GM19035 (cell line): ENCODE data around the gene PRDM16.

ENCODE experiments used
- ATAC-seq: cut with Tn5 transposase; IDR thresholded peaks from one replicate; pipeline ENCODE4 v1.9.1; 2021; ENCODE audit not compliant: unreplicated experiment

PRDM16 gene

DNA sequence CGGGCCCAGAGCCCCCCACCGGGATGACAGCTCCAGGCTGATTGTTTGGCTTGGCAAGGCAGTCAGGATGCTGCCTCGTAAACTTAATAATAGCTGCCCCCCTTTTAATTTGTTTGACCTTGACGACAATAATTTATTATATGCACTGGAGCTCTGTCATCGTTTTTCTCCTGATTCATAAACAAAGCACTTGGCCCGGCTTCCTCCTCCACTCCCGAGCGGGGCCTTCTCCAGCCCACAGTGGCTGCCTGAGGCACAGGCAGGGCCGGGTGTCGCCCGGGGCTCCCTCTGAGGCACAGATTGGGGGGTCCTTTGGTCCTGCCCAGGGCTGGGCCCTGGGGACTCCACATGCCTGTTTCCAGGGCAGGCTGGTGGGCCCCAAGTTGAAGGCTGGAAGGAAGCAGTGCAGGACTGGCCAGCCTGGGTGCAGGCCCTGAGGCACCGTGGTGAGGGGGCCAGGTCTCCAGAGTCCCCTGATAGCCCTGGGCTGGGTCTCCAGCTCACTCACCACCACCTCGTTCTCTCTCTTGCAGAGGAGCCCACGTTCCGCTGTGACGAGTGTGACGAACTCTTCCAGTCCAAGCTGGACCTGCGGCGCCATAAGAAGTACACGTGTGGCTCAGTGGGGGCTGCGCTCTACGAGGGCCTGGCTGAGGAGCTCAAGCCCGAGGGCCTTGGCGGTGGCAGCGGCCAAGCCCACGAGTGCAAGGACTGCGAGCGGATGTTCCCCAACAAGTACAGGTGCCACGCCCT is 333.4 kb downstream of the PRDM16 start:
- ATAC-seq, result no peak

DNA sequence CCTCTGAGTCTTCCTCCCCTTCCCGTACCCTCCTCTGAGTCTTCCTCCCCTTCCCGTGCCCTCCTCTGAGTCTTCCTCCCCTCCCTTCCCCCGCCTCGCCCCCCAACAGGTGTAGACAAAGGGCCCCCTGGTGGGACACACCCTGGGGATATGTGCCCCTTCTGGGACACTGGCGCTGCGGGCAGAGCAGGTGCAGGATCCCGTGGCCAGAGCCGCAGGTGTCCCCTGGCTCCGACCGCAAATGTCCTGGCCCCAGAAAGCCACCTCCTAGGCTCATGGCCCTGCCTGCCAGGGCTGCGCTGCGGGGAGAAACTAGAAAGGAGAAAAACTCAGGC is 334.0 kb downstream of the PRDM16 start:
- ATAC-seq, result no peak

DNA sequence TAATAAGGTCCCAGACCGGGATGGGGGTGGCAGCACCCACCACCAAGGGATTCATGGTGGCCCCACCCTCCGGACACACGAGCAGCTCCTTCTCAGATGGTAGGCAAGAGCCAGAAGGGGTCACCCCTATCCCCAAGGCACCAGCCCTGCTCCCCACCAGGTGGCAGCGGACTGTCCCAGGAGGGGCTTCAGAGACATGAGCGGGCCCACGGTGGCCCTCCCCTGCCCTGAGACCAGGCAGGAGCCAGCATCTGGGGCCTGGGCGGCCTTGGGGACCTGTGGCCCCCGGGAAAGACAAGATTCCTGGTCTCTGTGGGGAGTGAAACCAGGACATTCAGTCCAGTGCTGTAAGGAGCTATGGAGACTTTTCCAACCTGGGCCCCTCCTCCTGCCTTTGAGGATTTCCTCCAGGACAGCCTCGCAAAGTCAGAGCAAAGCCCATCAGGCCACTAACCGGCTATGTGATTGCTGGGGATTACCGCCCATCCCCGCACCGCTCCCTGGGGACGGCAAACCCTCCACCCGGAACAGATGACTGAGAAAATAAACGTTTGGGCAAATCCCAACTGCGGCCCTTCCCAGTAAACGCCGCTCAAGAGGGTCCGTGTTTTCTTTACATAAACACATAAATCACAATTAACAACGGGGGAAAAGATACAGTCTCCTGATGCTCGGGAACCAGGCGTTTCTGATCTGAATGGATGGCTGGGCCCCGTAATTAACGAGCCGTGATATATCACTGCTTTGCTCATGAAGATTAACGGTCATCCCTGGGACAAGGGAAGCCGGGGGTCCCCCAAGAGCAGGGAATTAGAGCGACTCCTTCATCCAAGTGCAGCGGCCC is 334.6 kb downstream of the PRDM16 start:
- ATAC-seq, result no peak

GRCh38 chr1:3404301-3404700 is 335.3 kb downstream of the PRDM16 start:
- no peak for ATAC-seq

DNA sequence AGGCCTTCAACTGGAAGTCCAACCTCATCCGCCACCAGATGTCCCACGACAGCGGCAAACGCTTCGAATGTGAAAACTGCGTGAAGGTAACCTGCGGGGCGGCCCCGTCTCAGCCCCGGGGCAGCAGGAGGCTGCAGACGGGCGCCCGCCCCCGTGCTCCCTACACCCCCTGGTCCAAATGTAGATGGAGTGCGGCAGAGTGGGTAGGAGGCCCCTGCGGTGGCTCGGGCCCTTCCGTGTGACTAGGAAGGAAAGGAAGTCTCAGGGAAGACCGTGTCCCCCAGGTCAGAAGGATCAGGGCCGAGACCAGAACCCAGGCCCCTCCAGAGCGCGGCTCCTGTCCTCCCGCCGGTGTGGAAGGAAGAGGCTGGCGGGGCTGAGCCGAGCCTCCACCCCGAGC is 335.8 kb downstream of the PRDM16 start:
- no peak for ATAC-seq

- ATAC-seq, result no peak
Measured at GRCh38 chr1:3405491-3405890, 336.5 kb downstream of the PRDM16 start.

DNA sequence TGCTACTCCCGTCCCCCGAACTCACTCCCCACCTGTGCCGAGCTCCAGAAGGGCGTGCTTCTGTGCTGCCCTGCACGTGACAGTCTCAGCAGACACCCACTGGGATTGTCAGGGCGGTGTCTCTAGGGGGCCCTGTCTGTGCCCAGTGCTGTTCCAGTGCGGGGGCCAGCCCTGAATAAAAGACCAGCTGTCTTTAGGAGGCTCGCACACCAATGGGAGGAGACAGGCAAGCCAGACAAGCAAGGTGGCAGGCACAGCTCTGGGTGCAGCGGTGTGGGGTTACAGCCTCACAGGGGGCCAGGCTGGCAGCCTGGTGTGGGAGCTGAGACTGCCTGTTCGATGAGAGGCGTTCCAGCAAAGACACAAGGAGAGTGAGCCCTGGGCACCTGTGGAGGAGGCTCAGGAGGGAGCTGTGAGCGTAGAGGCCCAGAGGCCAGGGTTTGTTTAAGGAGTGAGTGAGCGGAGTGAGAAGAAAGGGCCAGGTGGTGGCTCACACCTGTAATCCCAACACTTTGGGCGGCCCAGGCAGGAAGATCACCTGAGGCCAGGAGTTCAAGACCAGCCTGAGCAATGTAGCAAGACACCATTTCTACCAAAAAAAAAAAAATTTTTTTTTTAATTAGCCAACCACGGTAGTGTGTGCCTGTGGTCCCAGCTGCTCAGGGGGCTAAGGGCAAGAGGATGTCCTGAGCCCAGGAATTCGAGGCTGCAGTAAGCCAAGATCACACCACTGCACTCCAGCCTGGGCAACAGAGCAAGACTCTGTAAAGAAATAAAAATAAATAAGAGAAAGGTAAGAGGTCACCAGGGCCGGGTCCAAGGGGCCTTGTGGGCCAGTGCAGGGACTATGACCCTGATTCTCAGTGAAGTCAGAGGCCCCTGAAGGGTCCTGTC is 337.2 kb downstream of the PRDM16 start:
- ATAC-seq, result no peak

DNA sequence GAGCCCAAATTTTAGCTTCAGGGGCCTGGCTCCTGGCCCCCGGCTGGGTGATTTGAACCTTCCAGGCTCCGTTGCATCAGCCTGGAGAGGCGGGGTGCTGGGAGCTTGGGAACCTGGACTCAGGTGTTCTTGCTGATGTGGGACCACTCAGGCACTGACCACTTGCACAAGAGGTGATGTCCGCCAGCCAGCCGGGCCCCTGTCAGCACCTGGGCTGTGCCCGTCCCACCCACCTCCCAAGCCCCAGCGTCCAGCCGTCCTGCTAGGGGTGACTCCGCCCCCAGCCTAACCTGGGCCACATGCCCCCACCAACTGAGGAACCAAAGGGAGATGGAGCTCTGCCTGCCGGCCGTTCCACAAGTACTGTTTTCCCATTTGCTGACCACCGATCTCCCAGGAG is 338.0 kb downstream of the PRDM16 start:
- no peak for ATAC-seq

- no peak for ATAC-seq
Measured at GRCh38 chr1:3408751-3409266, 339.8 kb downstream of the PRDM16 start.

GRCh38 chr1:3409366-3410141 is 340.6 kb downstream of the PRDM16 start:
- no peak for ATAC-seq

DNA sequence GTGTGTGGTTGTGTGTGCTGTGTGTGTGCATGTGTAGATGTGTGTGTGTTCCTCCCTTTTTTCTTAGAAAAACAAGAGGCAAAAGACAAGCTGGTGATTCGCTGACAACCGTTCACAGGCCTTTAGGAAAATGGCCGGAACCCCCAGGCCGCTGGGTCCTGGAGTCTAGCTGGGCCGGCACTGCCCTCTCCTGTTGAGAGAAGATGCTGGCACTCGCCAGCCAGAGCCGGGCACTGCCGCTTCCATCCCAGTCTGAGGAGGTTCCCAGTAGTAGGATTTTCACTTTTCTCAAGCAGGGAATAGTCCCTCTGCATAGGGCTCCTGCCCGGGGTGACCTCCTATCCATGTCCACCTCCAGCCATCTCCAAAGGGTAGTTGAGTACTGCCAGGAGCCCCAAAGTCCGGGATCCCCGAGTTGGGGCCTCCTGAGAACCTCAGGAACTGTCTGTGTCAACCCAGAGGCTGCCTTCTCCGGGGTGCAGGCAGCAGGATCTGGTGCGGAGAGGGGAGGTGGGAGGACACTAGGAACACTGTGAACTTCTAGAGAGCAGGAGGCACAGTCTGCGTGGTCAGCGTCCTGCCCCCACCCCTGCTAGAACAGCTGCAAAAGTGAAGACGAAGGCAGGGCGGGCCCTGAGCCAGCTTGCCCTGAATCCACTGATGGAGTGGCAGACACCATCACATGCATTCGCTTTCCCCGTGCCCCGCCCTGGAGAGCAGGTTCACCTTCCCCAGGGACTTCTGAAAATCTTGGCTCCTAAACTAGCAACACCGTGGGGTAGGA is 341.3 kb downstream of the PRDM16 start:
- no peak for ATAC-seq

DNA sequence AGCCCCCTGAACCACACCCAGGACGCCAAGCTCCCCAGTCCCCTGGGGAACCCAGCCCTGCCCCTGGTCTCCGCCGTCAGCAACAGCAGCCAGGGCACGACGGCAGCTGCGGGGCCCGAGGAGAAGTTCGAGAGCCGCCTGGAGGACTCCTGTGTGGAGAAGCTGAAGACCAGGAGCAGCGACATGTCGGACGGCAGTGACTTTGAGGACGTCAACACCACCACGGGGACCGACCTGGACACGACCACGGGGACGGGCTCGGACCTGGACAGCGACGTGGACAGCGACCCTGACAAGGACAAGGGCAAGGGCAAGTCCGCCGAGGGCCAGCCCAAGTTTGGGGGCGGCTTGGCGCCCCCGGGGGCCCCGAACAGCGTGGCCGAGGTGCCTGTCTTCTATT is 342.8 kb downstream of the PRDM16 start:
- ATAC-seq, result no peak

GRCh38 chr1:3412376-3412775 is 343.4 kb downstream of the PRDM16 start:
- ATAC-seq, result no peak

GRCh38 chr1:3413975-3414710 is 345.1 kb downstream of the PRDM16 start:
- ATAC-seq, result no peak

- ATAC-seq, result no peak
Measured at GRCh38 chr1:3415260-3416090, 346.5 kb downstream of the PRDM16 start.

- ATAC-seq, result no peak
Measured at GRCh38 chr1:3417082-3417739, 348.2 kb downstream of the PRDM16 start.

DNA sequence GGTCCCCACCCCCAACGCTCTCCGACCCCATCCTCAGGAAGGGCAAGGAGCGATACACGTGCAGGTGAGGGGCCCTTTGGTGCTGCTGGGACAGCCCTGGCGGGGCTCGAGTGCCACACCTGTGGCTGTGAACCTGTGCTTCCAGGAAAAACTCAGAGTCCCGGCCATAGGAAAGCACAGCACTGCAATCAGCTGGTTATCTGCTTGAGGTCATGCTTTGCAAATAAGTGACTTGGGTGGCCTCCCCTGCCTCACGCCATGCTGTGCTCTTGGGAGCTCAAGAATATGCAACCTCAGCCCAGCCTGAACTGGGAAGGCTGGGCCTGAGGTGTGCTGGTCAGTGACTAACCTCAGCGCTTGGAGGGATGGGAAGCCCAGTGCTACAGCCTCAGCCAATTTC is 348.9 kb downstream of the PRDM16 start:
- no peak for ATAC-seq

DNA sequence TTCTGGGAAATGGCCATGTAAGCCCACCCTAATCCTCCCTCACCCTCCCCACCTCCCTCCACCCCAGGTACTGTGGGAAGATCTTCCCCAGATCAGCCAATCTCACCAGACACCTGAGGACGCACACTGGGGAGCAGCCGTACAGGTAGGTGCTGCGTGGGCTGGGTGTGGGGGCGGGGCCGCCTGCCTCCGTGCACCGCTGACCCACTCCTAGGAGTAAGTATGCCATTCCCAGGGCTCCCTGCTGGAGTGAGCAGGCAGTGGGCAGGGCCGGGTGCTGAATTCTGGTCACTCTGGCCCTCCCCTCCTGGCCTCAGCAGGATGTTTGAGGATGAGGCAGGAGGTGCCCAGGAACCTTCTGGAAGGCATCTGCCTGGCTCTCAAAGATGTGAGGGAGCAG is 349.6 kb downstream of the PRDM16 start:
- no peak for ATAC-seq
